ENCODE results near the gene NSRP1. TPM values are rescaled to one million over a fixed set of nuclear protein-coding genes. Genes with fewer than 3 reads are reported as not detected.
"Not testable (repeated sequence)": the region's sequence is repeated elsewhere in the genome, so short reads cannot be mapped to it uniquely, and the experiment has no call there.

NSRP1 gene
- total RNA-seq, 1 experiment from 2014 or later = 13.9 TPM

DNA sequence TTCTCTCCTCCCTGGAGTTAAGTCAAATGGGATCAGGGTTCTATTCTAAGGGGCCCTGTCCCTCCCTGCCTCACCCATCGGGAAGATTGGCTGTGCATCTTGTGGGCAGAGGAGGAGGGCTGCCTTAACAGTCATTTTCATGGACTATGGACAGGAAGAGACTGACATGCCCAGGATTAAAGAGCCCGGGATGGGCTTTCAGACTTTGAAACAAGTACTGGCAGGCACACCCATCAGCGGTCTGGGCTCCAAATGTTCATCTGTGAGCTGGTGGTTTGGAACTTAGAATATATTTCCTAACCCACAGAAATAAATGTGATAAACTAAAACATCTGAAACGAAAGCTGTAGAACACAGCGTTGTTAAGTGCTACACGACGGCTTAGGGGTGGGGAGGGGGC, 112.4 kb downstream of the NSRP1 start:
- H3K36me3 ChIP-seq (ENCODE audit: insufficient read depth, low read length) = no peaks in the 10 kb centered on the region
- H3K4me1 ChIP-seq (ENCODE audit: low read length) = peaks cover 6% of the 10 kb centered on the region
- H3K4me2 ChIP-seq (ENCODE audit: low read depth, low read length, poor library complexity, severe bottlenecking) = no peak overlapping the region
- H2AFZ ChIP-seq (ENCODE audit: low read length) = no peak overlapping the region
- H3K4me3 ChIP-seq (ENCODE audit: low read length) = no peak overlapping the region
- H3K27me3 ChIP-seq (ENCODE audit: low read length) = no peaks in the 10 kb centered on the region
- no peaks in the 10 kb centered on the region for H3K9me3 ChIP-seq (ENCODE audit: low read length)
- no peaks in the 10 kb centered on the region for H3K79me2 ChIP-seq (ENCODE audit: low read length)
- no peak for DNase-seq
- no peaks in the 10 kb centered on the region for H3K9me2 ChIP-seq (replicated peaks; ENCODE audit: insufficient read depth, low read length)
- no peak overlapping the region for H3K9ac ChIP-seq (ENCODE audit: low read length)
- H4K20me1 ChIP-seq (ENCODE audit: insufficient read depth, low read depth, low read length) = no peaks in the 10 kb centered on the region
- H3K27ac ChIP-seq (ENCODE audit: low read length) = no peak overlapping the region

DNA sequence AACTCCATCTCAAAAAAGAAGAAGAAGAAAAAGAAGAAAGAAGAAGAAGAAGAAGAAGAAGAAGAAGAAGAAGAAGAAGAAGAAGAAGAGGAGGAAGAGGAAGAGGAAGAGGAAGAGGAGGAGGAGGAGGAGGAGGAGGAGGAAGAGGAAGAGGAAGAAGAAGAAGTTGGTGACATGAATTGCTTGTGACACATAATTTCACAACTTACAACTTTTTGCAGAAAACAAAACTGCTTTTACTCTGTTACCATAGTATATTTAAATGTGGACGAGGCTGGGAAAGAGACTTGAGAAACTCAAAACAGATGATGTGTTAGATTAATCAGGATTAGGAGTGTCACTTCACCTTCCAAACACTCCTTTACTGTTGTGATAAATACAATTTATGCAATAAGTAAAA, 113.4 kb downstream of the NSRP1 start:
- H2AFZ ChIP-seq (ENCODE audit: low read length) = peak overlapping the region; percentile 98
- DNase-seq; H3K4me3 ChIP-seq (ENCODE audit: low read length); H3K4me1 ChIP-seq (ENCODE audit: low read length); H3K79me2 ChIP-seq (ENCODE audit: low read length); H3K9me3 ChIP-seq (ENCODE audit: low read length); H3K36me3 ChIP-seq (ENCODE audit: insufficient read depth, low read length); H3K9me2 ChIP-seq (replicated peaks; ENCODE audit: insufficient read depth, low read length); H3K27ac ChIP-seq (ENCODE audit: low read length); H4K20me1 ChIP-seq (ENCODE audit: insufficient read depth, low read depth, low read length); H3K9ac ChIP-seq (ENCODE audit: low read length); H3K27me3 ChIP-seq (ENCODE audit: low read length): not testable (repeated sequence)
- H3K4me2 ChIP-seq (ENCODE audit: low read depth, low read length, poor library complexity, severe bottlenecking) = peak overlapping the region; percentile 42

DNA sequence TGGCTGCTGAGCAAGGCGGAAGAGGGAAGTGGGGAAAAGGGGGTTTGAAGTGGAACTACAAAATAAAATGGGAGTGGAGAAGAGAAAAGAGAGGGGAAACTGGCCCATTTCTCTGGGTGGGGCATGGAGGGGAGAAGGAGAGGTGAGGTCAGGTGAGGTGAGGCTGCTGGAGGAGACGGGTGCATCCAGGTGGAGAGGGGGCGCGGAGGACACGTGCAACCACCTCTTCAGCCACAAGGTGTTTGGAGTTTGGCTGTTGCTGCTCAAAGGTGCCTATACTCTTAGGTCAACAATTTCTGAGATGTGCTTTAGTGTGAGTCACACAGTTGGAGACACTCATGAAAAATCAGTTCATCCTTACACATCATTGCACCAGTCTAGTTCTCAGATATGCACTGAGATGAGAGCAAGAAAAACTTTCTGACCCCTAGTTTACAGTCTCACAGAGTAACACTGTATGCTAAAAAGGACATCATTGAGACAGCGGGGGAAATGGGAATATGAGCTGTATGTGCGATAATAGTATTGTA, 114.0 kb downstream of the NSRP1 start:
- no peaks in the 10 kb centered on the region for H3K36me3 ChIP-seq (ENCODE audit: insufficient read depth, low read length)
- no peak overlapping the region for H3K4me2 ChIP-seq (ENCODE audit: low read depth, low read length, poor library complexity, severe bottlenecking)

DNA sequence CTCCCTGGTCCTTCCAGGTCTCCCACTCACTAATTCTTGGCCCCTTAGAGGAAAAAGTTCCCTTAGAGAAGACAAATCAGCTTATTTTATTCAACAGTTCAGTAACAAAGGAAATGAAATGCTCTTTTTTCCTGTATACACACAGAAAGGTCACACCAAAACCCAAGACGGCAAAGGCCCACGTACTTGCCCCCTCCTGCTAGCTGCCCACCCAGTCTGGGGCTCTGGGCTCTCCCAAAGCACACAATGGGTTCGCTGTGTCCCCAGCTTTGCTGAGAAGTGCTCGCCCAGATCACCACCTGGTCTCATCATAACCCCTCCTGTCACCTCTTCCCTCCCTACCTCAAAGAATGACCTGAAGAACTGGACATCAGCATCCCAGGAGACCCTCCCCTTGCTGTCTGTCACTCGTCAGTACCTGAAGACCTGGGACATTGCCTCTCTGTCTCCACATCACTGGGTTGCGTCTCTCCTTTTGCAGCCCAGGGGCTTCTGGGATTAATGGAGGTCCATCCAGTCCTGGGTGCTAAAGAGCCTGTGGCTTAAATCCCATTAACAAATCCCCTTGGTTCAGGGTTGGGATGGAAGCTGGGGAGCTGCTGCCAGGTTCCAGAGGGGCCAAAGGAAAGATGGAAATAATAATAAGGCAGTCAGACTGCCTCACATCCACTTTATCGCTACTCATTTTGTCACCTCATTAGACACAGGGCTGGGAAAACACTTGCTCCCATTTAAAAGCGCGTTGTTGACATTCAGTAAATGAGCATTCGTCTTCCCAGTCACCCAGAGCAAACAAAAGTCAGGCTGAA, 115.6 kb downstream of the NSRP1 start:
- H2AFZ ChIP-seq (ENCODE audit: low read length) = no peak overlapping the region
- no peaks in the 10 kb centered on the region for H3K9me3 ChIP-seq (ENCODE audit: low read length)
- no peak overlapping the region for H3K9ac ChIP-seq (ENCODE audit: low read length)
- H4K20me1 ChIP-seq (ENCODE audit: insufficient read depth, low read depth, low read length) = no peaks in the 10 kb centered on the region
- H3K4me2 ChIP-seq (ENCODE audit: low read depth, low read length, poor library complexity, severe bottlenecking) = no peak overlapping the region
- no peak for DNase-seq
- peaks cover 13% of the 10 kb centered on the region for H3K4me1 ChIP-seq (ENCODE audit: low read length)
- no peaks in the 10 kb centered on the region for H3K79me2 ChIP-seq (ENCODE audit: low read length)
- no peaks in the 10 kb centered on the region for H3K27me3 ChIP-seq (ENCODE audit: low read length)
- H3K9me2 ChIP-seq (replicated peaks; ENCODE audit: insufficient read depth, low read length) = no peaks in the 10 kb centered on the region
- H3K36me3 ChIP-seq (ENCODE audit: insufficient read depth, low read length) = no peaks in the 10 kb centered on the region
- H3K27ac ChIP-seq (ENCODE audit: low read length) = no peak overlapping the region
- no peak overlapping the region for H3K4me3 ChIP-seq (ENCODE audit: low read length)

More for the DNA sequence above, 114.0 kb downstream of the NSRP1 start:
- H3K4me1 ChIP-seq (ENCODE audit: low read length) = peaks cover 13% of the 10 kb centered on the region
- no peaks in the 10 kb centered on the region for H3K79me2 ChIP-seq (ENCODE audit: low read length)
- H3K9me3 ChIP-seq (ENCODE audit: low read length) = no peaks in the 10 kb centered on the region
- H4K20me1 ChIP-seq (ENCODE audit: insufficient read depth, low read depth, low read length) = no peaks in the 10 kb centered on the region
- H3K9me2 ChIP-seq (replicated peaks; ENCODE audit: insufficient read depth, low read length) = no peaks in the 10 kb centered on the region
- peak overlapping the region; percentile 98 for H2AFZ ChIP-seq (ENCODE audit: low read length)
- no peak overlapping the region for H3K4me3 ChIP-seq (ENCODE audit: low read length)
- no peak overlapping the region for H3K9ac ChIP-seq (ENCODE audit: low read length)
- H3K27ac ChIP-seq (ENCODE audit: low read length) = no peak overlapping the region
- DNase-seq = no peak
- H3K27me3 ChIP-seq (ENCODE audit: low read length) = no peaks in the 10 kb centered on the region

DNA sequence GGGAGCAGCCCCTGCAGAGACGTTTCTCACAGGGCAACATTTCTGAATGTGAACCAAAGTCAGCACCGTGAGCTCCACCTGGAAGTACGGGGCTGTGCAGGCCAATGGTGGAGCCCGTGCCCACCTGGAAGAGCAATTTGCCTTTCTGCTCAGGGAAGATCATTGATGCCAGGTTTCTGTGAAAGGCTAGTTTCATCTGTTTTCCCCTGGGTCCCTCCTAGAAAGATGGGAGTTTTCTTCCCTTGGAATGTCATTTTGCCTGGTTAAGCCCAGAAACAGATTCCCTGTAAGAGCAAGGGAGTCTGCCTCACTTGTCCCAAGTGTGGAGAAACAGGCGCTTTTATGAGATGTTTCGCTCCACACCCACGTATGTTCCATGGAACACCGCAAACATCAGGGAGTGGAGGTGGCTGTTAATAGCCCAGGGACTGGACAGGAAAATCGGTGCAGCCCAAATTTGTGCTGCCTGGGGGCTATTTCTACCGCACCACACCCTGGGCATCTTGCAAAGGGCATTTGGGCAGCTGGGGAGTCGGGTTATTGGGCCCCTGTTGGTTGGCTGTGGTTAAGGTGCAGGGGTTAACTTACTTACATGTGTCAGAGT, 116.3 kb downstream of the NSRP1 start:
- Histone ChIP-seq H3K27ac (ENCODE audit: low read length) (no peak overlapping the region), H3K4me3 (ENCODE audit: low read length) (no peak overlapping the region), H3K27me3 (ENCODE audit: low read length) (no peaks in the 10 kb centered on the region), H3K36me3 (ENCODE audit: insufficient read depth, low read length) (no peaks in the 10 kb centered on the region), H3K9ac (ENCODE audit: low read length) (no peak overlapping the region), H2AFZ (ENCODE audit: low read length) (no peak overlapping the region), H3K4me2 (ENCODE audit: low read depth, low read length, poor library complexity, severe bottlenecking) (no peak overlapping the region), H3K9me2 (replicated peaks; ENCODE audit: insufficient read depth, low read length) (no peaks in the 10 kb centered on the region), H3K79me2 (ENCODE audit: low read length) (no peaks in the 10 kb centered on the region), H3K4me1 (ENCODE audit: low read length) (peaks cover 13% of the 10 kb centered on the region), H3K9me3 (ENCODE audit: low read length) (no peaks in the 10 kb centered on the region), H4K20me1 (ENCODE audit: insufficient read depth, low read depth, low read length) (no peaks in the 10 kb centered on the region)
- no peak for DNase-seq

DNA sequence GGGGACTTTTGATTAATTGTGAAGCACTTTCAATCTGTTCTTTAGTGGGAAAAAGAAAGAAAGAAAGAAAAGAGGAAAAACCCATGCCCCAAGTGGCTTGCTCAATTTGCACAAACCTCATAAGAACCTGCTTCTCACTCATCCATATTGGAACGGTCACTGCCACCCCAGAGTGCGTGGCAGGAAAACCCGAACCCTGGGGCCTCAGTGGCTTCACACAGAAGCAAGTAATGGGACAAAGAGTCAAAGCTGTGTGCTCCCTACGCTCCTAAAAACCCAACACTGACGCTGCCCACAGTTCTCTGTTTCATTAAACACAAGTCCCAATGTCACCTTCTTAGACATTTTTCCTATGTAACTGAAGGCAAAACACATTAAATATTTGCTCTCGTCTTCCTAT, 117.7 kb downstream of the NSRP1 start:
- H3K9ac ChIP-seq (ENCODE audit: low read length) = no peak overlapping the region
- no peak overlapping the region for H3K27ac ChIP-seq (ENCODE audit: low read length)
- H3K79me2 ChIP-seq (ENCODE audit: low read length) = no peaks in the 10 kb centered on the region
- H3K27me3 ChIP-seq (ENCODE audit: low read length) = no peaks in the 10 kb centered on the region
- no peaks in the 10 kb centered on the region for H4K20me1 ChIP-seq (ENCODE audit: insufficient read depth, low read depth, low read length)
- no peaks in the 10 kb centered on the region for H3K9me3 ChIP-seq (ENCODE audit: low read length)
- H3K4me2 ChIP-seq (ENCODE audit: low read depth, low read length, poor library complexity, severe bottlenecking) = no peak overlapping the region
- H2AFZ ChIP-seq (ENCODE audit: low read length) = no peak overlapping the region
- H3K4me3 ChIP-seq (ENCODE audit: low read length) = no peak overlapping the region
- DNase-seq = no peak
- no peaks in the 10 kb centered on the region for H3K36me3 ChIP-seq (ENCODE audit: insufficient read depth, low read length)
- peaks cover 13% of the 10 kb centered on the region for H3K4me1 ChIP-seq (ENCODE audit: low read length)
- H3K9me2 ChIP-seq (replicated peaks; ENCODE audit: insufficient read depth, low read length) = no peaks in the 10 kb centered on the region

DNA sequence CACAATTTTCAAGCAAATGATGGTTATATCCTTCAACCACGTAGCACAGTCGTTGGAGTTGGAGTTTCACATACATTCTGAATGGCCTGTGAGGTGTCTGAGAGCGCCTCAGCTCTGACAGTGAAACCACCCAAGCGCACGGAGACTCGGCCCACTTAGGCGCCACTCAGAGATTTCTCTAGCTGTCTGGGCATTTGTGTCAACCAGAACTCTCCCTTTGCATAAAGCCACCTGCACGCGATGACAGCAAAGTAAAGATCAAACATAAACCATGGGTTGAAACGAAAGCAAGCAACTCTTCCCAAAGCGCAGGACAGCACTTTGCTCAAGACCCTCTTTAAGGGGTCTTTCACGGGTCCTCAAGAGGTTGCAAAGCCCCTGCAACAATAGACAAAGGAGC, 118.3 kb downstream of the NSRP1 start:
- no peak overlapping the region for H3K4me3 ChIP-seq (ENCODE audit: low read length)
- H3K9me3 ChIP-seq (ENCODE audit: low read length) = no peaks in the 10 kb centered on the region
- H3K79me2 ChIP-seq (ENCODE audit: low read length) = no peaks in the 10 kb centered on the region
- no peak overlapping the region for H3K27ac ChIP-seq (ENCODE audit: low read length)
- no peaks in the 10 kb centered on the region for H4K20me1 ChIP-seq (ENCODE audit: insufficient read depth, low read depth, low read length)
- no peaks in the 10 kb centered on the region for H3K27me3 ChIP-seq (ENCODE audit: low read length)
- H3K36me3 ChIP-seq (ENCODE audit: insufficient read depth, low read length) = no peaks in the 10 kb centered on the region
- DNase-seq = peak; percentile 50
- H3K4me2 ChIP-seq (ENCODE audit: low read depth, low read length, poor library complexity, severe bottlenecking) = peak overlapping the region; percentile 7
- H3K9ac ChIP-seq (ENCODE audit: low read length) = no peak overlapping the region
- H3K9me2 ChIP-seq (replicated peaks; ENCODE audit: insufficient read depth, low read length) = no peaks in the 10 kb centered on the region
- H3K4me1 ChIP-seq (ENCODE audit: low read length) = peaks cover 13% of the 10 kb centered on the region
- H2AFZ ChIP-seq (ENCODE audit: low read length) = no peak overlapping the region

DNA sequence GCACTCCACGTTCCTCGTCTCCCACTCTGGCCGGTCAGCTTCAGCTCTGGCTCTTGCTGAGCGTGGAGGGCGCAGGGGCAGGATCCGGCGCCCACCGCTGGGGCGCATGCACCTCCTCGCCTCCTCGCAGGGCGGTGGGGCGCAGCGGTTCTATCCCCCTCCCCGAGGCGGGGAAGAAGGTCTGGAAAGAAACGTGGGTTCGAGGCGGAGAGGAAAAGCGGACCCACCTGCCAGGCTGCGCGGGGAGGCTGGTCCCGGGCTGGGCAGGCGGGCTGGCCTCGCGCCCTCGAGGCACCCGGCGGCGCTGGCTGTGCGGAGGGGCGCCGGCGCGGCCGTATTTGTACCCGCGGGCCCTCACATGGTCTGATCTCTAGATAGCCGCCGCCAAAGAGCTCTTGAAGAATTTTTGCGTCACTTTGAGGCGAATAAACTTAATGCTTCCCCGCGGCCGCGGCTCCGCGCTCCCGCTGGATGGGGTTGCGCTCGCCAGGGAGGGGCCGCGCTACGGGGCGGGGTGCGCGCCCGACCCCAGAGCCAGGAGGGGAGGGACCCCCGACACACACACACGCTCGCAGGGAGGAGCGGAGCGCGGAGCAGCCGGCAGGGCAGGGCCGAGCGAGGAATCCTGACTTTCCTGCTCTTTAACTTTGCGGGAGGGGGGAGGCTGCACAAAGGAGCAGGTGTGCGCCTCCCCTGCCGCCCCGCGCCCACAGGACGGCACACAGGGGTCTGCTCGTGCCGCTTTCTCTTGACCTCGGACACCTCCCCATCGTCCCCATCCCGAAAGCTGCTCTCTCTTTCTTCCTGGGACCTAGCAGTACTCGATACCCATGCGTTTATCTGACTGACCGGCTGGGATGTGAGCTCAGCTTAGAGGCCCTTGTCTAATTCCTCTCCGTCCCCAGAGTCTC, 119.0 kb downstream of the NSRP1 start, which contains the start of gene SLC6A4:
Gene SLC6A4, minus strand, starts transcription at position 312 of the 911 bp plus-strand sequence. CDS start 13,739 bp downstream, outside the sequence.
- no peaks in the 10 kb centered on the region for H3K36me3 ChIP-seq (ENCODE audit: insufficient read depth, low read length)
- H3K9me3 ChIP-seq (ENCODE audit: low read length) = no peaks in the 10 kb centered on the region
- no peaks in the 10 kb centered on the region for H3K9me2 ChIP-seq (replicated peaks; ENCODE audit: insufficient read depth, low read length)
- peak within 1 kb of the TSS; percentile 7 for H3K4me2 ChIP-seq (ENCODE audit: low read depth, low read length, poor library complexity, severe bottlenecking)
- no peak within 1 kb of the TSS for H3K4me3 ChIP-seq (ENCODE audit: low read length)
- no peaks in the 10 kb centered on the region for H3K79me2 ChIP-seq (ENCODE audit: low read length)
- no peak within 1 kb of the TSS for H3K9ac ChIP-seq (ENCODE audit: low read length)
- H3K27me3 ChIP-seq (ENCODE audit: low read length) = no peaks in the 10 kb centered on the region
- no peak within 1 kb of the TSS for H3K27ac ChIP-seq (ENCODE audit: low read length)
- peaks cover 8% of the 10 kb centered on the region; the same call in 1 of the 2 replicates for H3K4me1 ChIP-seq (ENCODE audit: low read length)
- H2AFZ ChIP-seq (ENCODE audit: low read length) = no peak within 1 kb of the TSS
- DNase-seq = no peak
- no peaks in the 10 kb centered on the region for H4K20me1 ChIP-seq (ENCODE audit: insufficient read depth, low read depth, low read length)
